ENCODE data around the gene MBD6. TPM values are rescaled to one million over a fixed set of nuclear protein-coding genes. Genes with fewer than 3 reads are reported as not detected.

MBD6 gene
- polyA plus RNA-seq, 1 donor (not counting 4 experiments of a cell fraction or from before 2014, with no cell fraction given) = 1.8 TPM

GRCh38 chr12:57541001-57541400 lies 18.4 kb downstream of the MBD6 start:
- Histone ChIP-seq H3K4me3 (ENCODE audit: control insufficient read depth in 2 of 3, extremely low read depth in 1 of 3, insufficient read depth in 2 of 3, low read depth in 1 of 3, low read length in 3 of 3) (no peak overlapping the region), H3K9me3 (ENCODE audit: control insufficient read depth, low read depth, low read length) (no peaks in the 10 kb centered on the region), H4K20me1 (ENCODE audit: control insufficient read depth, extremely low read depth, insufficient read depth, low read length) (peaks cover 7% of the 10 kb centered on the region), H3K9me1 (ENCODE audit: control insufficient read depth, extremely low read depth, insufficient read depth, low read length) (peaks cover 3% of the 10 kb centered on the region), H3K27ac (ENCODE audit: control insufficient read depth, insufficient read depth, low read length) (no peak overlapping the region), H3K4me2 (ENCODE audit: control insufficient read depth, extremely low read depth, insufficient read depth, low read depth, low read length) (no peak overlapping the region), H3K27me3 (ENCODE audit: control insufficient read depth, extremely low read depth, insufficient read depth, low read length) (no peaks in the 10 kb centered on the region), H3K4me1 (ENCODE audit: control insufficient read depth, extremely low read depth, insufficient read depth, low read length) (peaks cover 12% of the 10 kb centered on the region), H3K9ac (ENCODE audit: control insufficient read depth, extremely low read depth, insufficient read depth, low read length) (no peak overlapping the region), H3K36me3 (ENCODE audit: control insufficient read depth in 2 of 2, extremely low read depth in 1 of 2, insufficient read depth in 2 of 2, low read length in 2 of 2) (peaks cover 29 to 32% of the 10 kb centered on the region in 2 experiments), H2AFZ (ENCODE audit: control insufficient read depth, low read length) (no peak overlapping the region), H3K79me2 (ENCODE audit: control insufficient read depth, insufficient read depth, low read length) (peaks cover 25% of the 10 kb centered on the region)
- dilution Hi-C loops (cut with MboI; ENCODE audit: extremely low pct_ligation_motif_present, low sequenced_read_pairs) = no loop called here
- FAIRE-seq (no peak), DNase-seq (ENCODE audit: low read depth, low spot score) (no peak)
- TF ChIP-seq, protein P1, sequence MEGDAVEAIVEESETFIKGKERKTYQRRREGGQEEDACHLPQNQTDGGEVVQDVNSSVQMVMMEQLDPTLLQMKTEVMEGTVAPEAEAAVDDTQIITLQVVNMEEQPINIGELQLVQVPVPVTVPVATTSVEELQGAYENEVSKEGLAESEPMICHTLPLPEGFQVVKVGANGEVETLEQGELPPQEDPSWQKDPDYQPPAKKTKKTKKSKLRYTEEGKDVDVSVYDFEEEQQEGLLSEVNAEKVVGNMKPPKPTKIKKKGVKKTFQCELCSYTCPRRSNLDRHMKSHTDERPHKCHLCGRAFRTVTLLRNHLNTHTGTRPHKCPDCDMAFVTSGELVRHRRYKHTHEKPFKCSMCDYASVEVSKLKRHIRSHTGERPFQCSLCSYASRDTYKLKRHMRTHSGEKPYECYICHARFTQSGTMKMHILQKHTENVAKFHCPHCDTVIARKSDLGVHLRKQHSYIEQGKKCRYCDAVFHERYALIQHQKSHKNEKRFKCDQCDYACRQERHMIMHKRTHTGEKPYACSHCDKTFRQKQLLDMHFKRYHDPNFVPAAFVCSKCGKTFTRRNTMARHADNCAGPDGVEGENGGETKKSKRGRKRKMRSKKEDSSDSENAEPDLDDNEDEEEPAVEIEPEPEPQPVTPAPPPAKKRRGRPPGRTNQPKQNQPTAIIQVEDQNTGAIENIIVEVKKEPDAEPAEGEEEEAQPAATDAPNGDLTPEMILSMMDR (optimal IDR thresholded peaks at IDR 0.05 in 1 of 3, IDR thresholded peaks at IDR 0.05 in 1 of 3, conservative IDR thresholded peaks at IDR 0.05 in 1 of 3; ENCODE audit: extremely low read depth in 1 of 3, insufficient read depth in 2 of 3, low read length in 3 of 3) = no peak

- Histone ChIP-seq H3K36me3 (ENCODE audit: control insufficient read depth in 2 of 2, extremely low read depth in 1 of 2, insufficient read depth in 2 of 2, low read length in 2 of 2) (peaks cover 25 to 28% of the 10 kb centered on the region in 2 experiments), H3K4me3 (ENCODE audit: control insufficient read depth in 2 of 3, extremely low read depth in 1 of 3, insufficient read depth in 2 of 3, low read depth in 1 of 3, low read length in 3 of 3) (no peak overlapping the region), H3K9me1 (ENCODE audit: control insufficient read depth, extremely low read depth, insufficient read depth, low read length) (peaks cover 3% of the 10 kb centered on the region), H3K27me3 (ENCODE audit: control insufficient read depth, extremely low read depth, insufficient read depth, low read length) (no peaks in the 10 kb centered on the region), H2AFZ (ENCODE audit: control insufficient read depth, low read length) (no peak overlapping the region), H3K4me1 (ENCODE audit: control insufficient read depth, extremely low read depth, insufficient read depth, low read length) (peaks cover 16% of the 10 kb centered on the region), H3K9me3 (ENCODE audit: control insufficient read depth, low read depth, low read length) (no peaks in the 10 kb centered on the region), H3K79me2 (ENCODE audit: control insufficient read depth, insufficient read depth, low read length) (peaks cover 32% of the 10 kb centered on the region), H3K9ac (ENCODE audit: control insufficient read depth, extremely low read depth, insufficient read depth, low read length) (no peak overlapping the region), H3K4me2 (ENCODE audit: control insufficient read depth, extremely low read depth, insufficient read depth, low read depth, low read length) (no peak overlapping the region), H4K20me1 (ENCODE audit: control insufficient read depth, extremely low read depth, insufficient read depth, low read length) (peaks cover 7% of the 10 kb centered on the region), H3K27ac (ENCODE audit: control insufficient read depth, insufficient read depth, low read length) (no peak overlapping the region)
- DNase-seq (ENCODE audit: low read depth, low spot score) (no peak), FAIRE-seq (no peak)
- dilution Hi-C loops (cut with MboI; ENCODE audit: extremely low pct_ligation_motif_present, low sequenced_read_pairs) = no loop called here
- TF ChIP-seq EZH2 (IDR thresholded peaks at IDR 0.05; ENCODE audit: low read length) = no peak
- TF ChIP-seq, protein P1 (optimal IDR thresholded peaks at IDR 0.05 in 1 of 3, IDR thresholded peaks at IDR 0.05 in 1 of 3, conservative IDR thresholded peaks at IDR 0.05 in 1 of 3; ENCODE audit: extremely low read depth in 1 of 3, insufficient read depth in 2 of 3, low read length in 3 of 3) = no peak
Observed at GRCh38 chr12:57541717-57542116, 19.1 kb downstream of the MBD6 start.

All from keratinocyte (primary cell).